ENCODE measurements around the gene BAG3.
A peak's percentile ranks its signal among the peaks of the same experiment; 100 is the strongest.

Gene BAG3

DNA sequence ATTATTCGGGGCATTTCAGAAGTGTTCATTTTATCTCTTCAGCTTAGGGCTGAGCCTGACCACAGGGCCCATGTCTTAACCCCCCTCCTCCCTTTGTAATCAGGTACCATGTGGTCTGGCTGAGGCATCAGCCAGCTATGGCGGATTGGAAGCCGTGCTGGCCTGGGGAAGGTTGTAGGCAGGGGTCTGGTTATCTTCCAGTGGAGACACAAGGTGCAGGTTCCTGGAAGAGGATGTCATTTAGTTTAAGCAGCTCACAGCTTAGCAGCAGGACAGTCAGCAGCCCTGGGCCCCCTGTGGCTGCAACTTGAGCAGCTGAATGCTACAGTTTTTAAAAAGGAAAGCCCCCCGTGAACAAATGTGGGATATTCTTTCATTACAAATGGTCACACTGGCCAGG lies 22.1 kb downstream of the BAG3 start:
- Histone ChIP-seq H3K9me3 (ENCODE audit: severe bottlenecking) (no peaks in the 10 kb centered on the region), H3K36me3 (ENCODE audit: low read depth) (peaks cover 89% of the 10 kb centered on the region), H3K27ac (ENCODE audit: poor library complexity, severe bottlenecking) (peak overlapping the region; percentile 100), H3K4me3 (ENCODE audit: severe bottlenecking) (no peak overlapping the region), H3K4me1 (ENCODE audit: insufficient read depth, poor library complexity, severe bottlenecking) (peaks cover 52% of the 10 kb centered on the region), H3K27me3 (ENCODE audit: insufficient read depth, poor library complexity, severe bottlenecking) (no peaks in the 10 kb centered on the region)
- no peak for DNase-seq (ENCODE audit: low spot score)
- no peak for TF ChIP-seq CTCF (IDR thresholded peaks at IDR 0.05; ENCODE audit: poor library complexity, severe bottlenecking)
- ATAC-seq (ENCODE audit: low read depth), result no peak

GRCh38 chr10:119675483-119676170 lies 24.4 kb downstream of the BAG3 start:
- Histone ChIP-seq H3K9me3 (ENCODE audit: severe bottlenecking) (no peaks in the 10 kb centered on the region), H3K27ac (ENCODE audit: poor library complexity, severe bottlenecking) (peak overlapping the region; percentile 100), H3K27me3 (ENCODE audit: insufficient read depth, poor library complexity, severe bottlenecking) (no peaks in the 10 kb centered on the region), H3K36me3 (ENCODE audit: low read depth) (peaks cover 73% of the 10 kb centered on the region), H3K4me1 (ENCODE audit: insufficient read depth, poor library complexity, severe bottlenecking) (peaks cover 52% of the 10 kb centered on the region), H3K4me3 (ENCODE audit: severe bottlenecking) (no peak overlapping the region)
- no peak for TF ChIP-seq CTCF (IDR thresholded peaks at IDR 0.05; ENCODE audit: poor library complexity, severe bottlenecking)
- ATAC-seq (ENCODE audit: low read depth), result peak; percentile 61
- no peak for DNase-seq (ENCODE audit: low spot score)

DNA sequence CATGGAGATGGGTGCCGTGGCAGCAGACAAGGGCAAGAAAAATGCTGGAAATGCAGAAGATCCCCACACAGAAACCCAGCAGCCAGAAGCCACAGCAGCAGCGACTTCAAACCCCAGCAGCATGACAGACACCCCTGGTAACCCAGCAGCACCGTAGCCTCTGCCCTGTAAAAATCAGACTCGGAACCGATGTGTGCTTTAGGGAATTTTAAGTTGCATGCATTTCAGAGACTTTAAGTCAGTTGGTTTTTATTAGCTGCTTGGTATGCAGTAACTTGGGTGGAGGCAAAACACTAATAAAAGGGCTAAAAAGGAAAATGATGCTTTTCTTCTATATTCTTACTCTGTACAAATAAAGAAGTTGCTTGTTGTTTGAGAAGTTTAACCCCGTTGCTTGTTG lies 25.9 kb downstream of the BAG3 start:
- no peaks in the 10 kb centered on the region for H3K9me3 ChIP-seq (ENCODE audit: severe bottlenecking)
- DNase-seq (ENCODE audit: low spot score) (no peak), ATAC-seq (ENCODE audit: low read depth) (no peak)
- H3K4me1 ChIP-seq (ENCODE audit: insufficient read depth, poor library complexity, severe bottlenecking), result peaks cover 51% of the 10 kb centered on the region
- TF ChIP-seq CTCF (IDR thresholded peaks at IDR 0.05; ENCODE audit: poor library complexity, severe bottlenecking), result no peak
- no peaks in the 10 kb centered on the region for H3K27me3 ChIP-seq (ENCODE audit: insufficient read depth, poor library complexity, severe bottlenecking)
- peak overlapping the region; percentile 100 for H3K27ac ChIP-seq (ENCODE audit: poor library complexity, severe bottlenecking)
- H3K36me3 ChIP-seq (ENCODE audit: low read depth), result peaks cover 58% of the 10 kb centered on the region
- no peak overlapping the region for H3K4me3 ChIP-seq (ENCODE audit: severe bottlenecking)

DNA sequence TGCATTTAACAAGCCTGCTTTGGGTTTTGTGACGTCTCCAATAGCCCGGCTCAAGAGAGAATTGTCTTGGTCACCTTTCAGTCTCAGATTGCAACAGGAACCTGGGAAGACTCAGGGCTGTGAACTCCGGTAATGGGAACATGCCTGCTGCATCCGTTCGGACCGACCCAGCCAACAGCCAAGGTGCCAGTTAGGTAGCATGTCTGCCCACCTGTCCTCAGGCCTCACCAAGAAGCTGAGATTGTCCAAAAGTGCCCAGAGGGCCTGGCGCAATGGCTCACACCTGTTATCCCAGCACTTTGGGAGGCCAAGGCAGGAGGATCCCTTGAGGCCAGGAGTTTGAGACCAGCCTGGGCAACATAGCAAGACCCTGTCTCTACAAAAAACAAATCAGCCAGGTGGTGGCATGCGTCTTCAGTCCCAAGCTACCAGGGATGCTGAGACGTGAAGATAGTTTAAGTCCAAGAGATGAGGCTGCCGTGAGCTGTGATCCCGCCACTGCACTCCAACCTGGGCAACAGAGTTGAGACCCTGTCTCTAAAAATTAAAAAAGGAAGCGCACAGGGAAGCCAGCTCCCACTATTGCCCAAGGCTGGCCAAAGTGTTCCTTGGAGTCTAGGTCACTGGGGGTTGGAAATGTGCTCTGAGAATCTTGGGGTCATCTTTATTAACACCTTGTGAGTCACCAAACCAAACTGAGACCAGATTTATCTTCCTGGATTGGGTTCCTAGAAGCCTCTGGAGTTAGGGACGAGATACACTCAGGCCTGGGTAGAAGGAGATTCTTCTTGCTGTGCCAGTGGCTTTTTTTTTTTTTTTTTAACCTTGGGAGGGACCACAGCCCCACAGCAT lies 26.9 kb downstream of the BAG3 start:
- Histone ChIP-seq H3K36me3 (ENCODE audit: low read depth) (peaks cover 48% of the 10 kb centered on the region), H3K9me3 (ENCODE audit: severe bottlenecking) (no peaks in the 10 kb centered on the region), H3K27ac (ENCODE audit: poor library complexity, severe bottlenecking) (peak overlapping the region; percentile 100), H3K27me3 (ENCODE audit: insufficient read depth, poor library complexity, severe bottlenecking) (no peaks in the 10 kb centered on the region), H3K4me3 (ENCODE audit: severe bottlenecking) (no peak overlapping the region), H3K4me1 (ENCODE audit: insufficient read depth, poor library complexity, severe bottlenecking) (peaks cover 61% of the 10 kb centered on the region)
- ATAC-seq (ENCODE audit: low read depth), result no peak
- no peak for TF ChIP-seq CTCF (IDR thresholded peaks at IDR 0.05; ENCODE audit: poor library complexity, severe bottlenecking)
- no peak for DNase-seq (ENCODE audit: low spot score)

GRCh38 chr10:119679480-119679829 lies 28.3 kb downstream of the BAG3 start:
- no peaks in the 10 kb centered on the region for H3K27me3 ChIP-seq (ENCODE audit: insufficient read depth, poor library complexity, severe bottlenecking)
- H3K4me1 ChIP-seq (ENCODE audit: insufficient read depth, poor library complexity, severe bottlenecking), result peaks cover 61% of the 10 kb centered on the region
- TF ChIP-seq CTCF (IDR thresholded peaks at IDR 0.05; ENCODE audit: poor library complexity, severe bottlenecking), result no peak
- H3K9me3 ChIP-seq (ENCODE audit: severe bottlenecking), result no peaks in the 10 kb centered on the region
- DNase-seq (ENCODE audit: low spot score) (no peak), ATAC-seq (ENCODE audit: low read depth) (no peak)
- H3K27ac ChIP-seq (ENCODE audit: poor library complexity, severe bottlenecking), result peak overlapping the region; percentile 100
- no peak overlapping the region for H3K4me3 ChIP-seq (ENCODE audit: severe bottlenecking)
- H3K36me3 ChIP-seq (ENCODE audit: low read depth), result peaks cover 35% of the 10 kb centered on the region
